Measurements from ENCODE around the gene C1orf53.

The C1orf53 gene

DNA sequence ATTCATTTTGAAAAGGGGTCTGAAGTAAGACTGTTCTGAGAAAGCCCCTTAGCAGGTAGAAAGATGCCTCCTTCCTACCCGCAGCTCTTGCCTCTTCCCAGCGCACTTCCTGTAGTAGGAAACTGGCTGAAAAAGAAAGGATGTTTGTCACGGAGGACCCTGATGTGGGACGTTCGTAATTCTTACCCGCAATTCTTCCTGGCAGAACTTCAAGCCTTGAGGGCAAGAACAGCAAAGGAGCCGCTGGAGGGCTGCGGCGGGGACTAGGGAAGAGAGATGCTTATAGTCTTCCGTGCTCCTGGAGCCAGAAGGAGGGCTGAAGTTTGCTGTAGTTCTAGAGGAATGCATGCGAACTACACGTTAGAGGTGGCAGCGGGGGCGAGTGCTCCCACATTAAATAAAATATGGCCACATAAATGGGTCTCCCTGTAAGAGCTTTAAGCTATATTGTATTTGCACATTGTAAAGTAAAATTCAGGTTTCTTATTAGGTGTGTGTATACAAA is 6.3 kb downstream of the C1orf53 start:
- peak overlapping the region; percentile 46 for H3K9ac ChIP-seq (ENCODE audit: low read depth, low read length)
- no peaks in the 10 kb centered on the region for H3K79me2 ChIP-seq (ENCODE audit: insufficient read depth, low read length)
- DNase-seq = peak; percentile 56
- peak overlapping the region; percentile 14 to 55; a peak in 3 of 4 replicates for H3K4me3 ChIP-seq (ENCODE audit: low read depth in 1 of 2, low read length in 2 of 2)
- H2AFZ ChIP-seq (ENCODE audit: low read depth, low read length) = peak overlapping the region; percentile 68
- no peaks in the 10 kb centered on the region for H3K9me3 ChIP-seq (ENCODE audit: insufficient read depth, low read length, severe bottlenecking)
- no peaks in the 10 kb centered on the region for H3K27me3 ChIP-seq (ENCODE audit: insufficient read depth, low read length, poor library complexity)
- peak overlapping the region; percentile 76 for H3K4me2 ChIP-seq (ENCODE audit: insufficient read depth, low read length)
- ATAC-seq (ENCODE audit: insufficient read depth, low read depth) = peak; percentile 79
- TF ChIP-seq, protein P1, sequence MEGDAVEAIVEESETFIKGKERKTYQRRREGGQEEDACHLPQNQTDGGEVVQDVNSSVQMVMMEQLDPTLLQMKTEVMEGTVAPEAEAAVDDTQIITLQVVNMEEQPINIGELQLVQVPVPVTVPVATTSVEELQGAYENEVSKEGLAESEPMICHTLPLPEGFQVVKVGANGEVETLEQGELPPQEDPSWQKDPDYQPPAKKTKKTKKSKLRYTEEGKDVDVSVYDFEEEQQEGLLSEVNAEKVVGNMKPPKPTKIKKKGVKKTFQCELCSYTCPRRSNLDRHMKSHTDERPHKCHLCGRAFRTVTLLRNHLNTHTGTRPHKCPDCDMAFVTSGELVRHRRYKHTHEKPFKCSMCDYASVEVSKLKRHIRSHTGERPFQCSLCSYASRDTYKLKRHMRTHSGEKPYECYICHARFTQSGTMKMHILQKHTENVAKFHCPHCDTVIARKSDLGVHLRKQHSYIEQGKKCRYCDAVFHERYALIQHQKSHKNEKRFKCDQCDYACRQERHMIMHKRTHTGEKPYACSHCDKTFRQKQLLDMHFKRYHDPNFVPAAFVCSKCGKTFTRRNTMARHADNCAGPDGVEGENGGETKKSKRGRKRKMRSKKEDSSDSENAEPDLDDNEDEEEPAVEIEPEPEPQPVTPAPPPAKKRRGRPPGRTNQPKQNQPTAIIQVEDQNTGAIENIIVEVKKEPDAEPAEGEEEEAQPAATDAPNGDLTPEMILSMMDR (IDR thresholded peaks at IDR 0.05; ENCODE audit: borderline replicate concordance, extremely low read depth, low read length, poor library complexity, severe bottlenecking) = no peak
- H3K4me1 ChIP-seq (ENCODE audit: insufficient read depth, low read length) = peaks cover 30% of the 10 kb centered on the region
- H3K36me3 ChIP-seq (ENCODE audit: insufficient read depth, low read length) = no peaks in the 10 kb centered on the region
- no peaks in the 10 kb centered on the region for H4K20me1 ChIP-seq (ENCODE audit: insufficient read depth, low read length)
- peak overlapping the region; percentile 65 for H3K27ac ChIP-seq (ENCODE audit: low read length)

DNA sequence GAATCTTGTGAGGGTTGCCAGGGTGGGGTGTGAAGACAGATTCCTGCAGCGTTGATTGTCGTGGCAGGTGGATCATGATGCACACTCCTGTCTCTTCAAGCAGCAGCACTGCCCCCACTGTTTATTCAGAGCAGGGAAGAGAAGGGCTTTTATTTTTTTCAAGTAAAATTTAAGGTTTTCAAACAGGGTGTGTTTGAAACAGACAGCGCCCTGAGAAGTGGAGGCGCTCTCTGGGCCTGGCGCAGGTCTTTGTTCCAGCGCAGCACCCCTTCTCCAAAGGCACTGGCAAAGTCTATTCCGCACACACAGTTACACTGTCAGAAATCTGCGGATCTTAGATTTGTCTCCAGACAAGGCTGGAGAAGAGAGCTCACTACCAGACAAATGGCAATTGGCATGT is 7.0 kb downstream of the C1orf53 start:
- H3K27ac ChIP-seq (ENCODE audit: low read length) = peak overlapping the region; percentile 65
- ATAC-seq (ENCODE audit: insufficient read depth, low read depth) (peak; percentile 68), DNase-seq (peak; percentile 33)
- no peaks in the 10 kb centered on the region for H3K9me3 ChIP-seq (ENCODE audit: insufficient read depth, low read length, severe bottlenecking)
- H3K79me2 ChIP-seq (ENCODE audit: insufficient read depth, low read length) = no peaks in the 10 kb centered on the region
- H3K36me3 ChIP-seq (ENCODE audit: insufficient read depth, low read length) = no peaks in the 10 kb centered on the region
- H4K20me1 ChIP-seq (ENCODE audit: insufficient read depth, low read length) = no peaks in the 10 kb centered on the region
- peak overlapping the region; percentile 14 to 55; a peak in 3 of 4 replicates for H3K4me3 ChIP-seq (ENCODE audit: low read depth in 1 of 2, low read length in 2 of 2)
- H2AFZ ChIP-seq (ENCODE audit: low read depth, low read length) = peak overlapping the region; percentile 68
- H3K27me3 ChIP-seq (ENCODE audit: insufficient read depth, low read length, poor library complexity) = no peaks in the 10 kb centered on the region
- TF ChIP-seq, protein P1 (IDR thresholded peaks at IDR 0.05; ENCODE audit: borderline replicate concordance, extremely low read depth, low read length, poor library complexity, severe bottlenecking) = peak; percentile 40
- TF ChIP-seq EZH2 (IDR thresholded peaks at IDR 0.05; ENCODE audit: borderline replicate concordance, low read depth, low read length, severe bottlenecking) = no peak
- peak overlapping the region; percentile 76 for H3K4me2 ChIP-seq (ENCODE audit: insufficient read depth, low read length)
- H3K9ac ChIP-seq (ENCODE audit: low read depth, low read length) = peak overlapping the region; percentile 46
- H3K4me1 ChIP-seq (ENCODE audit: insufficient read depth, low read length) = peaks cover 27% of the 10 kb centered on the region

DNA sequence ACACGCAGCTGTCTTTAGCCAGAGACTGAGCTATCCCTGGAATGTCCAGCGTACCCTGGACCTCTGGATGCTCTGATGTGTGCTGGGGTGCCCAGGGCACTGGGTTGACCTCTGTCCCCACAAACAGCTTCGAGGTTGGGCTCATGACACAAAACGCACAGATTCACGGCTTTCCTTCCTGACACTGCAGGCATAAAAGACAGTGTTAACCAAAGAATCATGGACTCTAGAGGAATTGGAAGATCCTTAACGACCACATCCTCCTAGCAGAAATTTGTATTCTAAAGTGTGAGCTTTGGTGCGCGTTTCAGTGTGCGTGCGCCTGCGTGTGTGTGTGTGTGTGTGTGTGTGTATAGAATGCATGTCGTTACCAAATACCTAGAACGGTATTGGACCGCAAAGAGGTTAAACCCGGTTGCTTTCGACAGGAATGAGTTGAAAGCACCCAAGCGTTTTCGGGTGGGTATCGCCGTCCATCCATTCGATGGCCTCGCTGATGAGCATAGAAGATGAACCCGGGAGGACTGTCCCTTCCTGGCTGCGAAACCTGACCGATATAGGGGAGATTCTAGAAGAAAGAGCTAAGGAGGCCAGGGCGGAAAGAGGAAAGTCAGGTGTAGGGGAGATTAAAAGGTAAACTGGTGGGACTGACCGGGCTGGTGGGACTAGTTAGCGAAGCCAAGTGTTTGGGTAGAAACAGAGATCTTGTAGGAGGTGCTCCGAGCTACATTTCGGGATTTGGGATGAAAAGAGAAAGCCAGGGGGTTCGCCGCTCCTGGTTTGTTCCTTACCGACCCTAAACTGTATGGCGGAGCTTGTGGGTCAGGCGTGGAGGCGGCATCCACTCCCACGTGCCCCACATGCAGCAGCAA is 7.9 kb downstream of the C1orf53 start:
- no peak overlapping the region for H3K4me3 ChIP-seq (ENCODE audit: low read depth in 1 of 2, low read length in 2 of 2)
- no peaks in the 10 kb centered on the region for H3K27me3 ChIP-seq (ENCODE audit: insufficient read depth, low read length, poor library complexity)
- H3K4me2 ChIP-seq (ENCODE audit: insufficient read depth, low read length) = no peak overlapping the region
- no peak overlapping the region for H3K9ac ChIP-seq (ENCODE audit: low read depth, low read length)
- peak overlapping the region; percentile 38; the same call in 1 of the 2 replicates for H3K27ac ChIP-seq (ENCODE audit: low read length)
- no peak for TF ChIP-seq EZH2 (IDR thresholded peaks at IDR 0.05; ENCODE audit: borderline replicate concordance, low read depth, low read length, severe bottlenecking)
- TF ChIP-seq, protein P1 (IDR thresholded peaks at IDR 0.05; ENCODE audit: borderline replicate concordance, extremely low read depth, low read length, poor library complexity, severe bottlenecking) = no peak
- no peaks in the 10 kb centered on the region for H3K36me3 ChIP-seq (ENCODE audit: insufficient read depth, low read length)
- no peaks in the 10 kb centered on the region for H3K79me2 ChIP-seq (ENCODE audit: insufficient read depth, low read length)
- peak overlapping the region; percentile 53 for H2AFZ ChIP-seq (ENCODE audit: low read depth, low read length)
- H3K4me1 ChIP-seq (ENCODE audit: insufficient read depth, low read length) = peaks cover 27% of the 10 kb centered on the region
- no peaks in the 10 kb centered on the region for H3K9me3 ChIP-seq (ENCODE audit: insufficient read depth, low read length, severe bottlenecking)
- DNase-seq (no peak), ATAC-seq (ENCODE audit: insufficient read depth, low read depth) (no peak)
- no peaks in the 10 kb centered on the region for H4K20me1 ChIP-seq (ENCODE audit: insufficient read depth, low read length)

All from DND-41 (cell line).